GM21528 (cell line): Measurements from ENCODE around the gene ZNF516.
A peak's percentile ranks its signal among the peaks of the same experiment; 100 is the strongest.

Source experiments
- ATAC-seq: cut with Tn5 transposase; IDR thresholded peaks from one replicate; pipeline ENCODE4 v1.9.1; 2021; ENCODE audit warnings: mild to moderate bottlenecking, moderate library complexity; ENCODE audit not compliant: unreplicated experiment, low FRiP score

The ZNF516 gene

GRCh38 chr18:76491776-76492668, 3.0 kb downstream of the ZNF516 start:
- peak; percentile 1 for ATAC-seq

DNA sequence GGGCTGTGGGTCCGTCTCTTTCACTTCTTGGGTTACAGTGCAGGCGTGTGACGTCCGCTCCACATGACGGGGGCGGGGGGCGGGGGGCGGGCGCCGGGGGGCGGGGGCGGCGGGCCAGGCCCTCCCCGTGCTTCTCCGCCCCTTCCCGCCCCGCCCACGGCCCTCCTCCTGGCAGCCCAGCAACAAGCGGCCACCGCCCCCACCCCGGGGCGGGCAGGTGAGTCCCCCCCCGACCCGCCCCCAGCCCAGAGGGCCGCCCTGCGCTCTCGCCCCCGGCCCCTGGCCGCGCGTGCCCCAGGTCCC, 3.6 kb downstream of the ZNF516 start:
- ATAC-seq: no peak

DNA sequence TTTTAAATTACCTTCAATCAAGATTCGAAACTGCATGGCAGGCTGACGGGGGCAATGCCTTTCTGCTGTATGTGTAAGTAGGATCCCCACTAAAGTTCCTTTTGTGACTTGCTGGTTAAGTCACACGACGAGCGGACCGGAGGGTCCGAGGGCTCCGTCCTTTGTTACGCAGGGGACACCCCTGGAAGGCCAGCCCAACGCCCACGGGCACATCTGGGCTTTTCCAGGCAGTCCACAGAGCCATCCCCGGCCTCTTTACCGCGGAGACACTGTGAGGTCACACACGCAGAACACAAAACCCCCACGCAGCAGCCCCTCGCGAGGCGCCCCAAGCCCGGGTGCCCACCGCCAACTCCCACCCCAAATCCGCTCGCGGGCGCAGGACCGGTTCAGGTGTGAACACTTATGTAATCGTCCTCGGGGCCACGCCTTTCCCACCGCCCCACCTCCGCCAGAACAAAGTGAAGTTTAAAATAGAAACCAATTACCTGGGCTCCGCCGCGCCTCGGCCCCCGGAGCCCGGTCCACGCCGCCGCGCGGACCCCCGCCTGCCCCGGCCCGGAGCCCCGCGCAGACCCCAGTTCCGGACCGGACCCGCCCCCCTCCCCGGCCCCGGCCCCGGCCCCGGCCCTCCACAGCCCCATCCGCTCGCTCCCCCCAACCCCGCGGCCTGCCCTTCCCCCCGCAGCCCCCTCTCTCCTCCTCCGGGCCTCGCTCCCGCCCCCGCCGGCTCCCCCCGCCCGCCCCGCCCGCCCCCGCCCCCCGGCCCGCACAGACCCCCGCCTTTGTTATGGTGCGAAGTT, 4.2 kb downstream of the ZNF516 start:
- no peak for ATAC-seq

GRCh38 chr18:76490033-76490432, 5.0 kb downstream of the ZNF516 start:
- no peak for ATAC-seq

DNA sequence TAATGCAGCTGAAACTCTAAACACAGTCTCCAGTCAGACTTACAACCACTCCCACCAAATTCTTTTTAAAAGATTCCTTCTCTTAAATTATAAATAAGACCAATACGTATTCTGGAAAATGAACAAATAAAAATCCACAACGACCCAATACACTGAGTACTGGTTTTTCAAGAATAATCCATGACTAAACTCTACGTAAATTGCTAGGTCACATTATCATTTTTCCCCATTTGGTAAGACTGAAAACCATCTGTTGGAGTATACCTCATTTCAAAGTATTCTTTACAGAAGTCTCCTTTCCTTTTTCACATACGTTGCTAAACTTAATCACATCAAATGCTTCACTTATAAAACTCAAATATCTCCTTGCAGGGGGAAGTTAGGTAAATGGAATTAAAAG, 6.0 kb downstream of the ZNF516 start:
- no peak for ATAC-seq

GRCh38 chr18:76488190-76488589, 6.9 kb downstream of the ZNF516 start:
- no peak for ATAC-seq

DNA sequence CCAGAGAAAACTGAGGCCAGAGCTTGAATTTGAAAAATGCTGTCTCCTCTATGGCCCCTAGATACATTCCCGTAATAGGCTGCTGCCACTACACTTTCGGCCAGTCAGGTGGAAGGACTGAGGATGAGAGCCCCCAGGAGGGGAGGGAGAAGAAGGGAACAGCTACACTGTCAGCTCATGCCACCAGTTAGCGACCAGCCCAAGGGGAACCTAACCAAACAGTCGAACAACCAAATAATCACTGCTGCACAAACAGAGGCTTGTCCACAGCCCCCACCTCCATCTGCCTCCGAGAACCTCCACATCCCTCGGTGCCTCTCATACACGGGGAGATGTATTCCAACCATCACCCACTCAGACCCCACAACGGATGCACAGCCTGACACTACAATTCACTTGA, 7.3 kb downstream of the ZNF516 start:
- ATAC-seq: no peak

- ATAC-seq: no peak
These were observed 8.0 kb downstream of the ZNF516 start for GRCh38 chr18:76487070-76487469.

- no peak for ATAC-seq
These were observed 8.5 kb downstream of the ZNF516 start for GRCh38 chr18:76486574-76486973.

- no peak for ATAC-seq
These were observed 9.0 kb downstream of the ZNF516 start for GRCh38 chr18:76486038-76486437.

DNA sequence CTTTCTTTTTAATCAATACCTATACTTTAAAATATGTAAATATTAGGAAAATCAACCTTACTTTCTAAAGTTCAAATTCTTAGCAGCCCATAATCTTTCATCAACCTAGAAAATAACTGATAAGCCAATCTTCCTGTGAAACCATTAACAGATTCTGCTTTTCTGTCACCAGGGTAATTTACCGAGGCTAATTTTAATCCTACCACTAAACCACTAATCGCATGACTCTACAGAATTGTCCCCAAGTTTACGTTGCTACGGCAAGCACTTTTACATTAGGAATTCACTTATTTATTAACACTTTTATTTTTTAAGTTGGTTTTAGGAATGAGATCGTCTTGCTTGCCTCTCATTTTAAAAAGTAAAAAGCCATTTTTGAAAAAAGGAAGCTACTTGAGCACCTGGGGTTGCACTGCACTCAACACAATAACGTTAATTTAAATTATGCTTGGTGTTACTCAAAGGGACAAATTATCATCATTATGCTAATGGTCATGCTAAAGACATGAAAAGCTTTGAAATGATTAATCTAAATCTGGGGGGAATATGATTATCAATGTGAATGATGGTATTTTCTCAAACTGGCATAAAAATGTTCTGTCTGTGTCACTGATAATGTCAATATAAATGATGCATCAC, 10.2 kb downstream of the ZNF516 start:
- peak; percentile 59 for ATAC-seq

- ATAC-seq: no peak
These were observed 11.3 kb downstream of the ZNF516 start for GRCh38 chr18:76483780-76484179.

DNA sequence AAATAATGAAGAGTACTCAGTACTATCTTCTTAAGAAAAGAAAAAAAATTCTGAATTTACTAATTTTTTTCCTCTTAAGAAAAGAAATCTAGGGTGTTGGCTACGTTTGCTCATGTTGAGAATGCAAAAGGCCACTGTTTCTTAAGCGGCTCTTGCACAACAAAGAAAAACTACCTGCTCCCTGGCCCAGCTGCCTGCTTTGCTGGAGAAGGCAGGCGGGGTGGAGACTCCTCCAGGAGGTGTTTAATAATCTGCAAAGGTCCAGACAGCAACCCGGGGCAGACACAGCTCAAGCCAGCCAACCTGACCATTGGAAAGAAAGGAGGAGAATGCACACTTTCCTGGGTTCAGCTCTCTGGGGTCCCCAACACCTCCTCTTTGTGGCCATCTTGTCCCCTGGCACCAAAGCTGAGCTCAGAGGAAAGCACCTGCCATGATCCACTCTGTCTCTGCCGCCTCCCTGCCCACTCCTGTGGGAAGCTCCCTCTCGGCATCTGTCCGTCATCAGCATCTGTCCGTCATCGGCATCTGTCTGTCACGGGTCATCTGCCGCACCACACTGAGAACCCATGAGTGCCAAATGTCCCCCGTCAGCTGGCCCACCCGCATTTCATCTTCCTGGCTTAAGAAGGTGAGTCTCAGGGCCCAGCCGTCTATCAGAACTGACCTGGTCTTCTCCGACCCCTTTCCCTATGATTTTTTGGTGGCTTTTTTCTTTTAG, 11.9 kb downstream of the ZNF516 start:
- ATAC-seq: no peak

GRCh38 chr18:76482267-76482666, 12.8 kb downstream of the ZNF516 start:
- ATAC-seq: no peak

DNA sequence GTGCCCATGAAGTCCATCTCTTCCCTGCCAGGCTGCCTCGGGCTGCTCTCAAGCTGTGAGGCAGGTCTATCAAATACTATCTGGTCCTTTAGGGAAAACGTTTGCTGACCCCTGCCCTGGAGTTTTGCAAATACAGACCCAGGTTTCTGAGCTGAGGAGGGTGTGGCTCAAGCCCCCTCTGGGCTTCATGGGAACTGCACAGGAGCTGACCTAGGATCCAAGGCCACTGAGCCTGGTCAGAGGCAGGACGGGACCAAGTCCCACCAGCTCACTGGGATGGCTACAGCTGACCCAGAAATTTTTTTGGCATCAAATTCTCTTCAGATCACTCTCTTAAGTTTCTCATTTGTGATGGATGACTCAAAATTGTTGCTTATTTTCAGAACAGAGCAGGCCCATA, 14.1 kb downstream of the ZNF516 start:
- no peak for ATAC-seq

DNA sequence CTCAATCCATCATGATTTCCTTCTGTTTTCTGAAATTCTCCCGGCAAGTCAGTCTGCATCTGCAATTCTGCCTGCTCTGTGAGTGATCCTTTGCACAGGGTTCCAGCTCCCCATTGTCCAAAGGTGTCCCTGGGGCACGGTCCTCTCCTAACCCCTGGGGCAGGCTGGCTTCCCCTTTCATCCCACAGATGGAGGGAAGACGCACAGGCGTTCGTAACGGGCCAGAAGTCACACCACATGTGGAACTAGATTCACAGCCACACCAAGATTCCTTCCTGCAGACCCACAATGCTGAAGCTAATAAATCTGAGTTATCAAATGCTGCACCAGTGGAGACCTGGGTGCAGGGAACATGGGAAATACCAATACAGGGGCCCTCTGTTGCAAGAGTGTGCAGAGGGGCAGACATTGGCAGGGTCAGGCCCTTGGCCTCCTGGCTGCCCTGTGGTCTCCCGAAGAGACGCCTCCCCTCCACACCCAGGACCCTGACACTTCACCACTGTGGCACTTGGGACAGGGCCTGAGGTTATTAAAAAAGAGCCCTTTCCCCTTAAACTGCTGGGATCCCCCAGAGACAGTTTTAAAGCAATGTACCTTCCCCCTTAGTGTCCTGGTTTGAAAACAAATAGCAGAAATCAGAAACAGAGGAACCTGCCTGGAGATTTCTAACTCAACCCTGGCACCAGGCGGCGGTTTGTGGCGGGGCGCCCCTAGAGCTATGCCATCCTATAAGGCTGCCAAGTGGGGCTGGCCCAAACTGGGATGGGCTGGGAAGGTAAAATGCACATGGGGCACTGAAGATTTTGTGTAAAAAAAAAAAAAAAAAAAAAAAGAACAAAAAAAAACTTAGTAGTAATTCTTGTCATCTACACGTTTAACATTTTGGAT, 15.4 kb downstream of the ZNF516 start:
- ATAC-seq: no peak

- peak; percentile 55 for ATAC-seq
These were observed 18.1 kb downstream of the ZNF516 start for GRCh38 chr18:76476665-76477561.

- ATAC-seq: no peak
These were observed 19.4 kb downstream of the ZNF516 start for GRCh38 chr18:76475450-76476194.
